WI38 (cell line): ENCODE results near the gene ACO2.
"Not testable (repeated sequence)": the region's sequence is repeated elsewhere in the genome, so short reads cannot be mapped to it uniquely, and the experiment has no call there.

ENCODE experiments used
- H3K4me3 ChIP-seq: 2 replicates; pipeline ENCODE4 v1.5.1; 2011; ENCODE audit warnings: low read depth, mild to moderate bottlenecking, control low read depth, low read length
- TF ChIP-seq, protein P1 (sequence below): IDR thresholded peaks from 2 replicates; pipeline ENCODE4 v1.5.1; 2012; ENCODE audit warnings: low read depth, mild to moderate bottlenecking, control low read depth, low read length

Gene ACO2

GRCh38 chr22:41568811-41569210 is 99.9 kb downstream of the ACO2 start:
- TF ChIP-seq, protein P1, sequence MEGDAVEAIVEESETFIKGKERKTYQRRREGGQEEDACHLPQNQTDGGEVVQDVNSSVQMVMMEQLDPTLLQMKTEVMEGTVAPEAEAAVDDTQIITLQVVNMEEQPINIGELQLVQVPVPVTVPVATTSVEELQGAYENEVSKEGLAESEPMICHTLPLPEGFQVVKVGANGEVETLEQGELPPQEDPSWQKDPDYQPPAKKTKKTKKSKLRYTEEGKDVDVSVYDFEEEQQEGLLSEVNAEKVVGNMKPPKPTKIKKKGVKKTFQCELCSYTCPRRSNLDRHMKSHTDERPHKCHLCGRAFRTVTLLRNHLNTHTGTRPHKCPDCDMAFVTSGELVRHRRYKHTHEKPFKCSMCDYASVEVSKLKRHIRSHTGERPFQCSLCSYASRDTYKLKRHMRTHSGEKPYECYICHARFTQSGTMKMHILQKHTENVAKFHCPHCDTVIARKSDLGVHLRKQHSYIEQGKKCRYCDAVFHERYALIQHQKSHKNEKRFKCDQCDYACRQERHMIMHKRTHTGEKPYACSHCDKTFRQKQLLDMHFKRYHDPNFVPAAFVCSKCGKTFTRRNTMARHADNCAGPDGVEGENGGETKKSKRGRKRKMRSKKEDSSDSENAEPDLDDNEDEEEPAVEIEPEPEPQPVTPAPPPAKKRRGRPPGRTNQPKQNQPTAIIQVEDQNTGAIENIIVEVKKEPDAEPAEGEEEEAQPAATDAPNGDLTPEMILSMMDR: no peak
- no peak overlapping the region for H3K4me3 ChIP-seq

DNA sequence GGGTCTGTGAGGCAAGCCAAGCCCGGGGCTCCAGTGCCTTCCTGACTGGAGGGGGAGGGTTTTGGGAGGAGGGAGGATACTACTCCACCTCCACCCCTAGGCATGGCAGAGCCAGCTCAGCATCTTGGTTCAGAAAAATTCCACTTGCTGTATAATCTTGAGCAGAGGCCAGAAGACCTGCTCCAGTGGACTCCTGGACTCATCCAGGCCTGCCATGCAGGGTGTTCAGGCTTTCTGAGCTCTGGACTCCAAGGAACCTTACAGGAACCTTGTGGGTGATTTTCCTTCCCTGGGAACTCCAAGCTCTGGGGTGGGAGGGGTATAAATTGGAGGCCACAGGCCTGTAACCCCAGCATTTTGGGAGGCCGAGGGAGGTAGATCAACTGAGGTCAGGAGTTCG is 101.3 kb downstream of the ACO2 start:
- no peak overlapping the region for H3K4me3 ChIP-seq
- TF ChIP-seq, protein P1: no peak

DNA sequence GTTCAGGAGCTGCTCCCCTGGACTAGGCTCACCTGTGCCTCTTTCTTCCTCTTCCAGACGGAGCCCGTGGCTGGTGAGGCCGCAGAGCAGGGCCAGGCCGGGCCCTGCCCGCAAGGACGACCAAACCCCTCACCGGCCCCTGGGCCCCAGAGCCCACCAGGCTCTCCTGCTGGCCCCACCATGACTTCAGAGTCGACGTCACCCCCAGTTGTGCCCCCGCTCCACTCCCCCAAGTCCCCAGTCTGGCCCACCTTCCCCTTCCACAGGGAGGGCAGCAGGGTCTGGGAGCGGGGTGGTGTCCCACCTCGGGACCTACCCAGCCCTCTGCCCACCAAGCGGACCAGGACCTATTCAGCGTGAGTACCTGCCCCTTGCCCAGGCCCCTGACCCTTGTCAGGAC is 102.9 kb downstream of the ACO2 start:
- TF ChIP-seq, protein P1: no peak
- H3K4me3 ChIP-seq: no peak overlapping the region

GRCh38 chr22:41572305-41572704 is 103.4 kb downstream of the ACO2 start:
- not testable (repeated sequence) for H3K4me3 ChIP-seq

DNA sequence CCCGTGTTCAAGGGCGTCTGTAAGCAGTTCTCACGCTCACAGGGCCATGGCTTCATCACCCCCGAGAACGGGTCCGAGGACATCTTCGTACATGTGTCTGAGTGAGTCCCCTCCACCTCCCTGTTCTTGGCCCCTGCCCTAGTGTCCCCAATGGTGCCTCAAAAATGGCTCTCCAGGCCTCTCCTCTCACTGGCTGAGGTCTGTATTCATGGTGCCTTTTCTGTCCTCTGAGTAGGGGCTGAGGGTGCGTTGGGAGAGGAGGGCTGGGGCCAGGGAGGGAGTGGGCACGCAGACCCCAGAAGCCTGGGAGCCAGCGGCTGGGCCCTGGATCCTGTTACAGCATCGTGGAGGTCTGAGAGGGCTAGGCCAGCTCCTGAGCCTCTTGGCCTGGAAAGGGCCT is 104.8 kb downstream of the ACO2 start:
- TF ChIP-seq, protein P1: no peak

DNA sequence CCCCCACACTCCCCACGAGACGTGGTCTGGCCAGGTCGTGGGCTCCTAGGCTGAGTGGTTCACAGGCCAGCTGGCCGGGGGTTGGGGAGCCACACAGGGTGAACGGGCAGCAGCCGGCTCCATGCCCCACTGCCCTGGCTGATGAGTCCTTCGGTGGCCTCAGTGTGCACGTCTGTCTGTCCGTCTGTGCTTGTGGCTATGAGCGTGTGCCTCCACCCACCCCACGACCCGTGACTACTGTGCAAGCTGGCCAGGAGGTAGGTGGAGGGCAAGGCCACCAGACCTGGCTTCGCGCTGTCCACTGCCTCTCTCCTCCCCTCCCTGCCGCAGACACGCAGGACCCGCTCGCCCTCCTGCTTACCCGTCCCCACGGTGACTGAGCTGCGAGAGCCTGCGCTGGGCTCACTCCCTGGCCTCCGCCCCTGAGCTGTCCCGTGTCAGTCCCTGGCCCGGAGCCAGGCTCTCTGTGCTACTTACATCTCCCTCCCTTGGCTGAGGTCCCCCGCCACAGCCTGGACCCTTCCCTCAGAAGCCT is 106.0 kb downstream of the ACO2 start:
- TF ChIP-seq, protein P1: no peak
- H3K4me3 ChIP-seq: no peak overlapping the region

More for the DNA sequence above, 104.8 kb downstream of the ACO2 start:
- no peak overlapping the region for H3K4me3 ChIP-seq

DNA sequence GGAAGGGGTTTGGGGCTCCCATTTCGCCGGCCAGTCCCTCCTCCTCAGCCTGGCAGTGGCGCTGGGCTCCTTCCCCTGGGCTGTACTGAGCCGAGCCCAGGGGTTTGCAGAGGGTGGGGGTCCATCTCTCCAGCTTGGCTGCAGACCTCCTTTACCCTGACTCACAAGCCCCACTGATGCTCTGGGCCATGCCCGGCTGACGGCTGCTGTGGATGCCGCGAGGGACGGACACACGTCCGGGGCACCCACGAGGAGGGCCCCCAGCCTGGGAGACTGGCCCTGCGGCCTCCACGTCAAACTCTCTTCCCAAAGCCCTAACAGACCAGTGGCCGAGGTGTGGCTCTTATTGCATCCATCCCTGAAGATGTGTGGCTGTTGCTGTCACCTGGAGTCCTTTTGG is 106.6 kb downstream of the ACO2 start:
- TF ChIP-seq, protein P1: no peak
- no peak overlapping the region for H3K4me3 ChIP-seq

DNA sequence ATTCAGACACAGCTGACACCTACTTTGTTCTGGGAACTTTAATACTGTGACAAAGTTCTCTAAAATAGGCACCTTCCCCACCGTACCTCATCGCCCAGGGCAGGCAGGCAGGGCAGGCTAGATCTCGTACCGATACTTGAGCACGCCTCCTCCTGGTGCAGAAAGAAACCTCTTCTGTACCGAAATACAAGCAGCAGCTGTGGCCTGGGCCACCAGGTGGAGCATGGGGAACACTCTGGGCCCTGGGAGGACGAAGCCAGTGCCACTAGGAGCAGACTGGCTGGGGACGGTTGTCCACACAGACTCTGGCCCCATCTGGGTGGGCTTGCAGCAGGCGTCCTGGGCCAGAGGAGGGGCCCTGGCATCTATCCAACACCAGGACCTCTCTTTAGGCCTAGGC is 108.0 kb downstream of the ACO2 start:
- TF ChIP-seq, protein P1: peak; percentile 64
- no peak overlapping the region for H3K4me3 ChIP-seq
